GM12873 (cell line): ENCODE measurements around the gene NDUFAF2.

ENCODE experiments used
- TF ChIP-seq, protein P1 (sequence below): IDR thresholded peaks from 2 replicates; pipeline ENCODE4 v1.5.1; 2012; ENCODE audit warnings: low read depth, mild to moderate bottlenecking, moderate library complexity, low read length, control low read depth; ENCODE audit not compliant: insufficient read depth; ENCODE audit errors: missing control alignments

The NDUFAF2 gene, protein sequence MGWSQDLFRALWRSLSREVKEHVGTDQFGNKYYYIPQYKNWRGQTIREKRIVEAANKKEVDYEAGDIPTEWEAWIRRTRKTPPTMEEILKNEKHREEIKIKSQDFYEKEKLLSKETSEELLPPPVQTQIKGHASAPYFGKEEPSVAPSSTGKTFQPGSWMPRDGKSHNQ

GRCh38 chr5:60944904-60945812 lies at the start of gene NDUFAF2, which contains the start of gene ERCC8:
TSS of gene NDUFAF2 (plus strand) at chr5:60945205. CDS start at chr5:60945256, 51 bp downstream.
TSS of gene ERCC8 (minus strand) at chr5:60945070. CDS start at chr5:60945008, 62 bp downstream.
- TF ChIP-seq, protein P1, sequence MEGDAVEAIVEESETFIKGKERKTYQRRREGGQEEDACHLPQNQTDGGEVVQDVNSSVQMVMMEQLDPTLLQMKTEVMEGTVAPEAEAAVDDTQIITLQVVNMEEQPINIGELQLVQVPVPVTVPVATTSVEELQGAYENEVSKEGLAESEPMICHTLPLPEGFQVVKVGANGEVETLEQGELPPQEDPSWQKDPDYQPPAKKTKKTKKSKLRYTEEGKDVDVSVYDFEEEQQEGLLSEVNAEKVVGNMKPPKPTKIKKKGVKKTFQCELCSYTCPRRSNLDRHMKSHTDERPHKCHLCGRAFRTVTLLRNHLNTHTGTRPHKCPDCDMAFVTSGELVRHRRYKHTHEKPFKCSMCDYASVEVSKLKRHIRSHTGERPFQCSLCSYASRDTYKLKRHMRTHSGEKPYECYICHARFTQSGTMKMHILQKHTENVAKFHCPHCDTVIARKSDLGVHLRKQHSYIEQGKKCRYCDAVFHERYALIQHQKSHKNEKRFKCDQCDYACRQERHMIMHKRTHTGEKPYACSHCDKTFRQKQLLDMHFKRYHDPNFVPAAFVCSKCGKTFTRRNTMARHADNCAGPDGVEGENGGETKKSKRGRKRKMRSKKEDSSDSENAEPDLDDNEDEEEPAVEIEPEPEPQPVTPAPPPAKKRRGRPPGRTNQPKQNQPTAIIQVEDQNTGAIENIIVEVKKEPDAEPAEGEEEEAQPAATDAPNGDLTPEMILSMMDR, result no peak

DNA sequence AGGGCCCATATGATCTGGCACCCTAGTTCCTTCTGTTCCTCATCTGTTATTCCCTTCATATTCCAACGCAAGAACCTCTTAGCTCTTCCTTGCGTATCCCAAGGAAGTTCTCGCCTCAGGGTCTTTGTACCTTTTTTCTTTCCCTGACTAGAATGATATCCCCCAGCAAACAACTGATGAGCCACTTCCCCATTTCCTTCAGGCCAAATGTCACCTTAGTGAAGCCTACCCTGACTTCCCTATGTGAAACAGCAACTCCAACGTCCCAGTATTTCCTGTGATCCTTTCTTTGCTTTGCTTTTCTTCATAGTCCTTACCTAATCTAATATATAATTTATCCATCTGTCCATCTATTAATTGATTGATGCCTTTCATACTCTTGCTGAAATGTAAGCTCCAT lies 48.0 kb upstream of the NDUFAF2 start:
- TF ChIP-seq, protein P1, result no peak

DNA sequence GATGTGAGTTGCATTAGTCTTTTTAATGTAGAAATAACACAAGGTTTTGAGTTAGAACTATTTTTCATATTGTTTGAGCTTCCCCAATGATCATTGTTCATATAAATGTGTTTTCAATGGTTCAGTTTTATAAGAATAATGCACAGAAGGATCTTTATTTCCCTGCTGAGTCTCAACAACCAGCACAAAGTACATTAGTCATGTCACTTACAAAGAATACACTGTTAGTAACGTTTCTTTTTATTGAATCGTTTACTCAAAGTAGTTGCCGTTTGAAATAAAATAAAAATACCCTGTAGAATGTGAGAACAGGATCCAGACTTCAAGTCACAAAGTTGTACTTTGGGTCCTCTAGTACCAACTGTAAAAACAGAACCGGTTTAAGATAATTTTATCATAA lies 41.6 kb upstream of the NDUFAF2 start:
- TF ChIP-seq, protein P1, result no peak

- TF ChIP-seq, protein P1, result no peak
These were observed 28.4 kb upstream of the NDUFAF2 start for GRCh38 chr5:60916646-60917045.

GRCh38 chr5:60918466-60918865 lies 26.5 kb upstream of the NDUFAF2 start:
- TF ChIP-seq, protein P1, result no peak

DNA sequence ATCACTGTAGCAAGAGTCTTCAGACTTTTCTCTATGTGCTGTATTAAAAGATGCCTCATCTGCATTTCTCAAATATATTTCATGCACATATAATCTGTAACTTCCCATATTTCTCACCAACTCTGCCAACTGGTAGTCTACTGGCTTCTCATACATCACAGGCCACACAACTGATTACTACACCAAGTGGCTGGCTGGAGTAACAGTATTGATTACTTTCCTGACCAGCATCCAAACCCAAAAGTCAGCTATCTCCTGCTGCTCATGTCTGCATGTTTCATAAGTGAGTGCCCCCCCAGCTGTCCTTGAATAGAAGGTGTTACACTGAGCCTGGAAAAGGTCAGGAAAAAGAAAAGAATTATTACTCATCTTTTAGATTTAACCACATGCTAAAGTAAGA lies 17.6 kb upstream of the NDUFAF2 start:
- TF ChIP-seq, protein P1, result no peak

GRCh38 chr5:60929024-60929423 lies 16.0 kb upstream of the NDUFAF2 start:
- TF ChIP-seq, protein P1, result no peak
